Epithelial cell of proximal tubule (primary cell): ENCODE data around the gene AATK. TPM values are rescaled to one million over a fixed set of nuclear protein-coding genes. Genes with fewer than 3 reads are reported as not detected.

Source experiments
- DNase-seq: peaks from one replicate; pipeline ENCODE4 v3.0.0-alpha.2; 2011; ENCODE audit warnings: low read depth
- H3K4me3 ChIP-seq: 2 replicates; pipeline ENCODE4 v1.5.1; 2011; ENCODE audit warnings: low read depth, mild to moderate bottlenecking, low read length
- total RNA-seq: library from RNA; depleted of rRNA; stranded (reverse); fragments of >200 nt; gene quantifications from 2 replicates; pipeline ENCODE4 v1.2.3, GENCODE V29; 2015
- TF ChIP-seq, protein P1 (sequence below): conservative IDR thresholded peaks from 2 replicates; pipeline ENCODE4 v1.5.1; 2012; ENCODE audit warnings: low read depth, mild to moderate bottlenecking, low read length

Gene AATK
- total RNA-seq, 1 donor from 2014 or later, result 0.52 TPM

DNA sequence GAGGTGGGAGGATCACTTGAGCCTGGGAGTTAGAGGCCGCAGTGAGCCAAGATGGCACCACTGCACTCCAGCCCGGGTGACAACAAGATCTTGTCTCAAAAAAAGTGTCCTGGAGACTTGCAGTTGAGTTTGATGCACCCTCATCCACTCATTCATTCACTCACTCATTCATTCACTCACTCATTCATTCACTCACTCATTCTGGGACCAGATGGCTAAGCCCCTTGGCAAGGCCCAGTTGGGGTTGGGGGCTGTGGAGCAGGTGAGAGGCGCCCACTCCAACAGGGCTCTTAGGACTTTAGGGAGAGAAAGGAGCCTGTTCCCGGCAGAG is 1.1 kb upstream of the AATK start:
- TF ChIP-seq, protein P1, sequence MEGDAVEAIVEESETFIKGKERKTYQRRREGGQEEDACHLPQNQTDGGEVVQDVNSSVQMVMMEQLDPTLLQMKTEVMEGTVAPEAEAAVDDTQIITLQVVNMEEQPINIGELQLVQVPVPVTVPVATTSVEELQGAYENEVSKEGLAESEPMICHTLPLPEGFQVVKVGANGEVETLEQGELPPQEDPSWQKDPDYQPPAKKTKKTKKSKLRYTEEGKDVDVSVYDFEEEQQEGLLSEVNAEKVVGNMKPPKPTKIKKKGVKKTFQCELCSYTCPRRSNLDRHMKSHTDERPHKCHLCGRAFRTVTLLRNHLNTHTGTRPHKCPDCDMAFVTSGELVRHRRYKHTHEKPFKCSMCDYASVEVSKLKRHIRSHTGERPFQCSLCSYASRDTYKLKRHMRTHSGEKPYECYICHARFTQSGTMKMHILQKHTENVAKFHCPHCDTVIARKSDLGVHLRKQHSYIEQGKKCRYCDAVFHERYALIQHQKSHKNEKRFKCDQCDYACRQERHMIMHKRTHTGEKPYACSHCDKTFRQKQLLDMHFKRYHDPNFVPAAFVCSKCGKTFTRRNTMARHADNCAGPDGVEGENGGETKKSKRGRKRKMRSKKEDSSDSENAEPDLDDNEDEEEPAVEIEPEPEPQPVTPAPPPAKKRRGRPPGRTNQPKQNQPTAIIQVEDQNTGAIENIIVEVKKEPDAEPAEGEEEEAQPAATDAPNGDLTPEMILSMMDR, result no peak
- no peak for DNase-seq
- no peak overlapping the region for H3K4me3 ChIP-seq

DNA sequence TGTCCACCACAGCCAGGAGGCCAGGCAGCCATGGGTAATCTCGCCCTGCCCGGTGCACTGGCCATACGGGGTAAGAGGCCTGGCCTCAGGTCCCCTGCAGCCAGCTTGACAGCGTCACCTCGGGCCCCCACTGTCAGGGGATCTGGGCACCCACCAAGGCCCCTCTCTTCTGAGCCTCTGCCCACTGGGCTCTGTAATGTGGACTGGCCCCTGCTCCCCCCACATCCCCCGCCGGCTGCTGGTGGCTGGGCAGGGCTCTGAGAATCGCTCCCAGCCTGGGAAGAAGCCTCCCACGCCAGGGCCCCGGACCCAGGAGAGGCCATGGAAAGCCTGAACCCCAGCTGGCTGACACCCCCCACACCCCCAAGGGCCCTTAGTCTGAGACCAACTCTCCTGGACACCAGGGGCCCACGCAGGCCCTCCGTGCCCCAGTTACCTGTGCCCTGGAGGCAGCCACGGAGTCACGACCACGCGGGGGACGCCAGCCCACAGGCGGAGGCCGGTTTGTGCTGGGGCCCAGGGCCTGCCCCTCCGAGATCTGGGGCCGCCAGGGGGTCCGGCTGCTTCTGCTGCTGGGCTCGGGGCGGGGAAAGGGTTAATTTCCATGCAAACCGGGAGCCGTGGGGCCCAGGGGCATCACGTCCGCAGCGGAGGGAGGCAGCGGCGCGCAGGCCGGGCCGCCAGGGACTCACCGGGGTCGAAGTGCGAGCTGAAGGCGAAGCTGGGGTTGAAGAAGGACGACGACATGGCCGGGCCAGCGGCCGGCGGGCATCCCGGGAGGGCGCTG is 582 bp downstream of the AATK start, which contains the start of gene PVALEF:
TSS of gene PVALEF (plus strand) at position 262 of the 787 bp plus-strand sequence. CDS start 15,720 bp downstream, outside the sequence.
- H3K4me3 ChIP-seq, result no peak within 1 kb of the TSS
- no peak for DNase-seq
- TF ChIP-seq, protein P1, result no peak

DNA sequence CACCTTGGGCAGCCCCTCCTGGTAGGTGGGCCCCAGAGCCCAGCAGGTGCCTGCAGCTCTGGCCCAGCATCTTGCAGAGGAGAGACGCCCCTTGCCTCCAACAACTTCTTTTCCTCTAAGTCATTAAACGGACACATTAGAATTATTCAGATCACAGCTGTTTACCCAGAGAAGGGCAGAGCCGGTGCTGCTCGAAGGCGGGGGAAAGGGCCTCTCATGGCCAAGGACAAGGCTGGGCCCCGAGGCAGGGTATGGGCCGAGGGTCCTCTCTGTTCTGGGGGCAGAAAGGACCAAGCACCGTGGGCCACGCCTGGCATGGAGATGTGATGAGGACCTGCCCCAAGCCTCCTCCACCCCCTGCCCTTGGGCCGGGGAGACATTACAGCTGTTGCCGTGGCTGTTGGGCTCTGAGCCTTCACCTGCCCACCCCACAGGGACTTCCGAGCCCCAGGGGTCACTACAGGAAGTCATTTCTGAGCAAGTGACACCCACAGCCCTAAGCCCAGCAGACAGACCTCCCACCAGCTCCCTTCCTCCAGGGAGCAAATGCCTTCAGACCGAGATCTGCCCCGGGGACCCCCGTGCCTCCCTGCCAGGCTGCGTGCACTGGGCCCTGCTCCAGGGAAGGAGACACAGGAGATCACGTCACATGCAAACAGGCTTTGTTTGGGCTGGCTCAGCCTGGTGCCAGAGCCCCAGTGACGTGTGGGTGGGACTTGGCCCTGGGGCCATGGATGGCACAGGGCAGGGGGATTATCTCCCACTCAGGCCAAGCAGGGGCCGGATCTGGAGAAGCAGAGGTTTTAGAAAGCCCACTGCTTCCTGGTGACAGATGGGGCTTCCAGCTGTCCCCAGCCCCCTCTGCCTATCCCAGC is 1.4 kb downstream of the AATK start:
- DNase-seq, result no peak
- H3K4me3 ChIP-seq, result no peak overlapping the region
- TF ChIP-seq, protein P1, result no peak

DNA sequence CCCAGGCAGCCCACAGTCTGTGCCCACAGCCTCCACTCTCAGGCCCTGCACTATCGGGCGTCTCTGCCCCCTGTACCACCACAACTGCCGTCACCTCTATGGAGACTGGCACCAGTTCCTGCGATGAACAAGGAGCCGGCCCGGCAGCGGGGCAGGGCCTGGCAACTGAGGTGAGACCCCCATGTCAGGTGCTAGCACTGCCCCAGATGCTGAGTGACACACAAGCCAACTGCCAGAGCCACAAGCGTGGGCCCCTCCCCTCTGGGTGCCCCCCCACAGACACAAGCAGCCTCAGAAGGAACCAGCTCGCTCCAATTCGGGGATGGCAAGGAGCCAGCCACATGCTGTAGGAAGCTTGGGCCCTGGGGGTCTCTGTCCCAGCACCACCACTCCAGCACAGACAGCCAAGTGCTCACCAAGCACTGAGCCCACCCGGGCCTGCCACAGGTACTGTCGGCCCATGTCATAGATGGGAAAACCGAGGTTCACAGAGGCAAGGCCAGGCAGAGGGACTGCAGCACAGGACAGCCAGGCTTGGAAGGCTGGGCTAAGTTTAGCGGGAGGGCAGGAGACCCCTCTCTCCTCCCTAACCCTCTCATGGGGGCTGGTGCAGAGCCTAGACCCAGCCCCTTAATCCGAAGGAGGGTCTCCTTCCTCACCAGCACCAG is 2.2 kb downstream of the AATK start:
- TF ChIP-seq, protein P1, result no peak
- no peak overlapping the region for H3K4me3 ChIP-seq
- no peak for DNase-seq

DNA sequence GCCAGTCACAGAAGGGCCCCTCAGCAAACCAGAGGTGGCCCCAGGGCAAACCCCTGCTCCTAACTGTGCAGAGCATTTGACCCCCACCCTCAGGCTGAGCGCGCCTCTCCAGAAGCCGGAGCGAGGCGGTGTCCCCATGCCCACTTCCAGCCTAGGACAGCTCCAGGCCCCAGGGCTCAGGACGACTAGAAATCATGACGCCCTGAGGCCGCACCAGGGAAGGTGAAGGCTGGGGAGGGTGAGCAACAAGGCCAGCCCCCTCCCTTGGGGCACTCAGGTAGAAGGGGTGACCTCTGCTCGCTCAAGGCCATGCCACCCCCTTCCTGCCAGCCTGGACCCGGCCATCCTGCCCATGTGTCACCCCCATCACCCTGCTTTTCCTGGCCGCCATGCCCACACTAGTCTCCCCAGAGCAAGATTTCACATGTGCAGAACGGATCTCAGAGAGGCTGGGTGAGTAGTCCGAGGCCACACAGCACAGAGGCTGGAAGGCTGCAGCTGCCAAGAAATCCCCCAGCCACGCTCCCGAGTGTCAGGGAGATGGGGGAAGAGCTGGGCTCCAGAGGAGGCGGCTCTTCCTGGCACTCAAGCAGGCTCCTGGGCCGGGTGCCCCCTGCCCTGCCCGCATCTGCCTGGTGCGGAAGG is 2.8 kb downstream of the AATK start:
- H3K4me3 ChIP-seq, result no peak overlapping the region
- no peak for DNase-seq
- TF ChIP-seq, protein P1, result no peak

DNA sequence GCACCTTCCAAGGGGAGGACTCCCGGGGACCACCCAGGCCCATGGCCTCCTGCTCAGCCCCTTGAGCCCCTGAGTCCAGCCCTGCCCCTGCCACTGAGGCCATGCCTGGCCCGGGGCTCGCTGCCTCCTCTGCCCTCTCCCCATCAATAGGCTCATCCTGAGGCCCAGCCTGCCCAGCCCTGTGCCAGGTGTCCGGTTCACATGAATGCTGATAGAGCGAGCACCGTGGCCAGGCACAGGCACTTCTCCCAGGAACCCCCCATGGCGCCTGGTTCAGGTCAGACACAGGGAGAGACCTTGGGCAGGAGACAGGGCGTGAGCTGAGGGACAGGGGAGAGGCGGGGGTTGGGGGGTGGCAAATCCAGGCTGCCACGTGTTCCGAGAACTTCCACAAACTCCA is 3.5 kb downstream of the AATK start:
- TF ChIP-seq, protein P1, result no peak
- H3K4me3 ChIP-seq, result no peak overlapping the region
- DNase-seq, result no peak
